SH-SY5Y (cell line): ENCODE results near the gene OR10AD1.

Source experiments
- GATA2 ChIP-seq: IDR thresholded peaks from 2 replicates; pipeline ENCODE4 v1.6.1; 2011; ENCODE audit warnings: mild to moderate bottlenecking, low read depth, low read length
- GATA3 ChIP-seq: IDR thresholded peaks from 2 replicates; pipeline ENCODE4 v1.6.1; 2011; ENCODE audit warnings: low read depth, mild to moderate bottlenecking, low read length, moderate library complexity

Gene OR10AD1, protein sequence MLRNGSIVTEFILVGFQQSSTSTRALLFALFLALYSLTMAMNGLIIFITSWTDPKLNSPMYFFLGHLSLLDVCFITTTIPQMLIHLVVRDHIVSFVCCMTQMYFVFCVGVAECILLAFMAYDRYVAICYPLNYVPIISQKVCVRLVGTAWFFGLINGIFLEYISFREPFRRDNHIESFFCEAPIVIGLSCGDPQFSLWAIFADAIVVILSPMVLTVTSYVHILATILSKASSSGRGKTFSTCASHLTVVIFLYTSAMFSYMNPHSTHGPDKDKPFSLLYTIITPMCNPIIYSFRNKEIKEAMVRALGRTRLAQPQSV

DNA sequence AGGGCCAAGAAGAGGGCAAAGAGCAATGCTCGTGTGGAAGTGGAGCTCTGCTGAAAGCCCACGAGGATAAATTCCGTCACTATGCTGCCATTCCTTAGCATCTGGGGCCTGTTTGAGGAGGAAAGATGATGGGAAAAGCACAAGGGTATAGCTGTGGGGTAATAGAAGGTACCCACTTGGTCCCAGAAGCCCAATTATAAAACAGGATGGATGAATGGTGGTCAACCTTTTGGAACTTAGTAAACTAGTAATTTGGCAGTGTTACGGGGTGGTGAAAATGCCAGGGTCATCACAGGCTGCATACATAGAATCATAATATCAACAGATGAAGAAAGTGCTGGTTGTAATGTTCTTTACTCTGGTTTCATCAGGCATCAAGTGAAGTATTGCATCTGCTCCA is at the start of gene OR10AD1:
TSS of gene OR10AD1 (minus strand) at position 101 of the 400 bp plus-strand sequence. CDS start at position 101, 0 bp downstream.
- TF ChIP-seq GATA2: no peak

DNA sequence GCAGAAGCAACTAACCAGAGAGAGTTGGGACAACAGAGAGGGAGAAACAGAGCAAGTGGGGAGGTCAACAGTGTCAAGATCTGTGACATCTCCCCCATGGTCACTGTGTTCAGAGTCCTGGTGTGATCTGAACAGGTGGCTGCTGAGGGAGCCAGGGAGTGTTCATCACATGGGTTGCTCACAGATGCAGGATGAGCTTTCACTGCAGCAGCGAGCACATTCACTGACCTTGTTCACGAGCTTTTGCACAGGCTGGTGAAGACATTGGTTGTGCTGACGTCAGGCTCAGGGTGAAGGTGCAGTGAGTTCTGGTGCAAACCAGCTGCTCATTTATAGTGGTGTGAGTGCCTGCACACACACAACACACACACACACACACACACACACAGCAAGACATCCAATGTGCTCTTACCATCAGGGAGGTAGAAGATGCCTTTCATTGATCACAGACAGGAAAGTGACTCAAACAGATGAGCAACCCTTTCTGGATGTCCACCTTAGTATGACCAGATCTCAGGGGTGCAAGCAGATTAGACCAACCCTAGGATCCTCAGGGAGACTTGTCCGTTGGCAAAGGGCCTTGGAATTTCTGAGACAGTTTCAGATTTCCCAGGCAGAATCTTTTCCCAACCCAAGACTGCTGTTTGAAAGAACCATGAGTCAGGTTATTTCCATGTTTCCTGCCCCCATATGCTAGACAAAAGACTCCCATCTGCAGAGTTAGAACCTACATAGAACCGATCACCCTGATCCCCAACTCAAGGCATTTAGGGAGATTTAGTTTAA is 44.3 kb upstream of the OR10AD1 start:
- TF ChIP-seq GATA2 (no peak), GATA3 (no peak)

DNA sequence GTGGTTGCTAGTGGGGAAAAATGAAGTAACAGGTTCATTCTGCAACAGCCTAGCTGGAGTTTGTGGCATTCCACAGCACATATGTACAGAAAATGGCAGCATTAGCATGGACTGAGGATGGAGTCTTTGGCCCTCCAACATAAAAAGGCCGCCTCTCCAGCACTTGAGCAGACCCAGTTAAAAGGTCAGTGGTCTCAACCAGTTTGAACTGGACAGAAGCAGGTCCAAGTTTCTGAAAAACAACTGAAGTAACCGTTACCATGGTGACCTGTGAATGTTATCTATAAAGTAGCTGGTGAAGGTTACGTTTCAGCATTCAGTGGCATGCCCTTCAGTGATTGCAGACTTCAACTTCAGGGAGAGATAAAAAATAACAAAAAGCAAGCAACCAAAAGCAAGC is 34.1 kb upstream of the OR10AD1 start:
- TF ChIP-seq GATA3 (no peak), GATA2 (no peak)

DNA sequence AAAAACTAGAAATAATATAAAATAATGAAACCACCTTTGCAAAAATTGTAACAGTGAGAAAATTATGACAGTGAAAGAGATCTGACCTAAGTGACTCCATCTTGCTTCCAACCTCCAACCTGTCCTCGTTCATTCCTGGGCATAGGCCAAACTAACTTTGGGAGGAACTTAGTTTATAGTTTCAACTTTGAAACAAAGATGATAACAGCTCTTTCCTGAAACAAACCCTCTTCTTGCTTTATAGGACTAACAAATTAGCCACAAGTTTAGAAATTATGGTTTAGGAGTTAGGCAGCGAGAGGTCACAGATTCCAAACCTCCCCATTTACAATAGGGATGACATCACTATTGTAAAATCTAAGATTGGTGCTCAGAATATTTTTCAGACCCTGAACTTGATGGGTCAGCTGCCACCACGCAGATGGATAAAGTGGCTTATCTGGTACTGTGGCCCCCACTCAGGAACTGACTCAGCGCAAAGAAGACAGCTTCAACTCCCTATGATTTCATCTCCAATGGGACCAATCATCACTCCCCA is 32.8 kb upstream of the OR10AD1 start:
- no peak for TF ChIP-seq GATA2
- TF ChIP-seq GATA3: no peak

DNA sequence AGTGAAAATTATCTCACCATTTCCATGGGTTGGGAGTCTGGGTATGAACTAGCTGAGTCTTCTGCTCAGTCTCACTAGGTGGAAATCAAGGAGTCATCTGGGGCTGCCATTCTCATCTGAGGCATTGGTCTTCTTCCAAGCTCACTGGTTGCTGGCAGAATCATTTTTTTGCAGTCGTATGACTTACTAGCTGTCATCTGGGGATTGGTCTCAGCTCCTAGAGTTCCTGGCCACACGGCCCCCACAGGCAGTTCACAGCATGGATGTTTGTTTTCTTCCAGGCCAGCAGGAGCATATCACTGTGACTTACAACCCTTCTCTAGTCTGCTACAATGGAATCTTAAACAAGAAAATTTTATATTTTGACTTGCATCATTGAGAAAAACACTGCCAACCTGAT is 18.6 kb upstream of the OR10AD1 start:
- TF ChIP-seq GATA2 (no peak), GATA3 (no peak)

DNA sequence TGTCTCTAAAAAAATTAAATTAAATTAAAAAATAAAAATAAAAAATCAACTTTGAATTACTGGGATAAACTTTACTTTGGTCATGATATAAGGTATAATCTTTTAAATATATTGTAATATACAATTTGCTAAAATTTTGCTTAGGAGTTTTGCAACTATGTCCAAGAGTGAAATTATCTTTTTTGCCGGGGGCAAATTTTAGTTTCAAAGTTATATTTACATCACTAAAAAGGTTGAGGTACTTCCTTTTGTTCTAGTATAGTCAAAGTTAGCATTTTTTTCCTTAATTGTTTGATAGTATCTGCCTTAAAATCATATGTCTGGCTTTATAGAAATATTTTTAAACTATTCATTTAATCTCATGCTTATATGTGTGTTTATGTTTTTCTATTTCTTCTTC is 17.6 kb upstream of the OR10AD1 start:
- TF ChIP-seq GATA2 (no peak), GATA3 (no peak)

DNA sequence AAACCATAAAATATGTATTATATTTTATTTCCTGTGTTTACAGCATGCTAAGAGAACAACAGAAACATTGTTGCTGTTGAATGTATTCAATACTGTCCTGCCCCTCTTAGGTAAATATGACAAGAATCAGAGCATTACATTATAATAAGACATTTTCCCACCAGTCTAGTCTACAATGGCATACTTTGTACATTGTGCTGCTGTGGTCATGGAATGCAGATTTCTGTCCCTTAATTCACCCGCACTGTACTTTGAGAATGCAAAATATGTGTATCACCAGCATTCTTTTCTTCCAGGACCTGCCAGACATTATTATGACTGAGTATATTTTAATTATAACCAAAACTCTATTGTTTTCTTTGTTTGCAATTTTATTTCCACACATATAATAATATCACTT is 16.5 kb upstream of the OR10AD1 start:
- TF ChIP-seq GATA2 (no peak), GATA3 (no peak)

DNA sequence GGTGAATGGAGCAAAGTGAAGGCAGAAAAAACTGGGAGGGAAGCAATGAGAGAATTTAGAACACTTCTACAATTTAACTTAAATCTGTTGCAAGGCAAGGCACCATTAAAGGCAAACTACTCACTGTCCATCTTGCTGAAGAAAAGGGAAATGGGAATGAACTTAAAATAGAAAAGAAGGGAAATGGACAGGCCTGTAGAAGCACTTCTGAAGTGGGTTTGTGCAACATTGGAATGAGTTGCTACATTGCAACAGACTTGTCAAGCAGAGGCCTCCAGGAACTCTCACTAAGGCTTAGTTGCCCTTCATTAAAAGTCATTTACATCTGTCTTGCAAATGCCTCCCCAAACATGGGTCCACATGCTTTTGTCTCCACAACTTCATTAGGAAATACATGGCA is 13.7 kb upstream of the OR10AD1 start:
- TF ChIP-seq GATA2: no peak
- no peak for TF ChIP-seq GATA3

DNA sequence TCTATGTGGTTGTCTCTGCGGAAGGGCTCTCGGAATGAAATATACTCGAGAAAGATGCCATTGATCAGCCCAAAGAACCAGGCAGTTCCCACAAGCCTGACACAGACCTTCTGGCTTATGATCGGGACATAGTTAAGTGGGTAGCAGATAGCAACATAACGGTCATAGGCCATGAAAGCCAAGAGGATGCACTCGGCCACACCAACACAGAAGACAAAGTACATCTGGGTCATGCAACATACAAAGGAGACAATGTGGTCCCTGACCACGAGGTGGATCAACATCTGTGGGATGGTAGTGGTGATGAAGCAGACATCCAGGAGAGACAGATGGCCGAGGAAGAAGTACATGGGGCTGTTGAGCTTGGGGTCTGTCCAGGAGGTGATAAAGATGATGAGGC is 326 bp downstream of the OR10AD1 start:
- TF ChIP-seq GATA2: no peak
- TF ChIP-seq GATA3: no peak

DNA sequence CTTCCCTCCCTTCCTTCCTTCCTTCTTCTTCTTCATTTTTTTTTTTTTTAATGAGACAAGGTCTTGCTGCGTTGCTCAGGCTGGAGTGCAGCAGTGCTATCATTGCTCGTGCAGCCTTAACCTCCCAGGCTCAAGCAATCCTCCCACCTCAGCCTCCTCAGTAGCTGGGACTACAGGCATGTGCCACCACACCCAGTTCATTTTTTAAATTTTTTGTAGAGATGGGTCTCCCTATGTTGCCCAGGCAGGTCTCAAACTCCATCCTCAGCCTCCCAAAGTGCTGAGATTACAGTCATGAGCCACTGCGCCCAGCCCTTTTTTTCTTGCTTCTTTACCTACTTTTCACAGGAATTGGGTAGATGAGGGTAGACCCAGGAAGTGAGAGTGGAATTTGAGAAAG is 1.6 kb downstream of the OR10AD1 start:
- TF ChIP-seq GATA2: no peak
- no peak for TF ChIP-seq GATA3

DNA sequence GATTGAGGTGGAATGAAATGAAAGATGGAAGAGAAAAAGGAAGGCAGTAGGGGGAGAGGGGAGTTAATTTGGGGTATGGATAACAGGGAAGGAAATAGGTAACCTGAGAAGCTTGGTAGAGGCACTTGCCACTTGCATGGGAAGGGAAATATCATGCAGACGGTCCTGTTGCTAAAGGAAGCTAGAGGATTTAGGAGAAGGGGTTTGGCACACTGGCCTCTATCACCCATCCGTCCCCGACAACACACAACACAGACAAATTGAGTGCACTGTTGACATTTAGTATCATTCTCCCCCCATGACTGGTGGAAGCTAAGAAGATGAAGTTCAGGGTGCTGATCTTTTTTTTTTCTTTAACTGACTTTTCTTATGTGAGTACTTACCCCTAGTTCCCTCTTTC is 2.0 kb downstream of the OR10AD1 start:
- no peak for TF ChIP-seq GATA2
- no peak for TF ChIP-seq GATA3

DNA sequence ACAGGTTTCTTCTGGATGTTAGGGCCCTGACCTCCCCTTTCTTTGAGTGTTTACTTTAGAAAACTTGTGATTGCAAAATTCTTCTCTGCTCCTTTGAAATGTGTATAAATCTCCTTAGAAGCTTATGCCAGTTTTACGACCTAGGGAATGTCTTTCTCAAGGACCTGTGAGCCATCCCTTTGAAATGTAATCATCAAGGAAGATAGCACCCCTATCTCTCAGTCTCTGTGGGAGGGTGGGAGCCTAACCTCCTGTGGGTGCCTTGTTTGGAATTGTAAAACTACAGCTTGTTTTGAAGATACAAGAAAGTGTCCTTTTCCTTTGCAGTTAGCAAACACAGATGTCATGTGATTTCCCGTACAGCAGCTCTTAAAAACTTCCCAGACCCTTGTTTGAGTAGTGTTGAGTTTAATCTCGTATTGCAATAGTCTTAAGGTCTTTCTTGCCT is 3.3 kb downstream of the OR10AD1 start:
- no peak for TF ChIP-seq GATA2
- TF ChIP-seq GATA3: no peak

DNA sequence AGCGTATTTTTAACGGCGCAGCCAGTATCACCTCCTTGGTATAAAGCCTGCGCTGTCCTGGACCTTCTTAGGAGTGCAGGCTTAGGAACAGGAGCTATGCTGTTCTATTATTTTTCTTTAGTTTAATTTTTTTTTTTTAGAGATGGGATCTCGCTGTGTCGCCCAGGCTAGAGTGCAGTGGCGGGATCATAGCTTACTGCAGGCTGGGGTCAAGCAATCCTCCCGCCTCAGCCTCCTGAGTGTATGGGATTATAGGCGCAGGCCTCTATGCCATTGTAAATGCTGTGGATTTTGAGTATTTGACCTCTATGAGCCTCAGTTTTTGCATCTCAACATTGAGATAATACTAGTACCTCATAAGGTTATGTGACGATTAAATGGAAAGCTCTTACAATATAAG is 4.1 kb downstream of the OR10AD1 start:
- TF ChIP-seq GATA3 (no peak), GATA2 (no peak)

DNA sequence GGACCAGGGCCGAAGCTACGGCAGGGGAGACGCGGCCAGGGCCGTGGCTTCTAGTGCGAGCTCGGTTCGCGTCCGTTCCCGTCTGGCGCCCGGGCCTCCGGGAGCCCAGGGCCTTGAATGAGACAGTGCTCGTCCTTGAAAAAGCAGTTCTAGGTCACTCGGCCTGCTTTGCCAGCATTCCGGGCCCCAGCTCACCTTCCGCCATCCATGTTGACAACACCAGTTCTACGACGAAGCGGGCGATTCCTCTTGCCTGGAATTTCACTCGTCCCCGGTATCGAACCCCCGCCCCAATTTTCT is 4.5 kb downstream of the OR10AD1 start:
- TF ChIP-seq GATA2 (no peak), GATA3 (no peak)
